NCI-H2227 (cell line): ENCODE data around the gene COPS2.
"Not testable (repeated sequence)": the region's sequence is repeated elsewhere in the genome, so short reads cannot be mapped to it uniquely, and the experiment has no call there.

Experiments
- DNase-seq: peaks from one replicate; lab custom pipeline; 2025; ENCODE audit not compliant: unreplicated experiment; lab: John Stamatoyannopoulos, UW

The COPS2 gene

GRCh38 chr15:49110158-49110944 is 45.0 kb downstream of the COPS2 start:
- DNase-seq = no peak

- no peak for DNase-seq
Observed at GRCh38 chr15:49103002-49103401, 52.4 kb downstream of the COPS2 start.

GRCh38 chr15:49101536-49101935 is 53.9 kb downstream of the COPS2 start:
- DNase-seq = no peak

- no peak for DNase-seq
Observed at GRCh38 chr15:49096090-49096750, 59.2 kb downstream of the COPS2 start.

- no peak for DNase-seq
Observed at GRCh38 chr15:49094923-49095322, 60.5 kb downstream of the COPS2 start.

- DNase-seq = no peak
Observed at GRCh38 chr15:49093252-49094105, 61.9 kb downstream of the COPS2 start.

GRCh38 chr15:49088996-49089395 is 66.4 kb downstream of the COPS2 start:
- DNase-seq = no peak

- no peak for DNase-seq
Observed at GRCh38 chr15:49085696-49086459, 69.5 kb downstream of the COPS2 start.

- DNase-seq = no peak
Observed at GRCh38 chr15:49084285-49084570, 71.2 kb downstream of the COPS2 start.

- no peak for DNase-seq
Observed at GRCh38 chr15:49083401-49084284, 71.8 kb downstream of the COPS2 start.

GRCh38 chr15:49082960-49083359 is 72.4 kb downstream of the COPS2 start:
- DNase-seq = no peak

- DNase-seq = no peak
Observed at GRCh38 chr15:49079340-49080039, 75.9 kb downstream of the COPS2 start.

- no peak for DNase-seq
Observed at GRCh38 chr15:49075881-49076280, 79.5 kb downstream of the COPS2 start.

- DNase-seq = not testable (repeated sequence)
Observed at GRCh38 chr15:49074589-49075287, 80.7 kb downstream of the COPS2 start.
